ENCODE measurements around the gene BMP6.

BMP6 gene

GRCh38 chr6:7906741-7907140 lies 180.8 kb downstream of the BMP6 start:
- no peak for DNase-seq (ENCODE audit: low spot score)

DNA sequence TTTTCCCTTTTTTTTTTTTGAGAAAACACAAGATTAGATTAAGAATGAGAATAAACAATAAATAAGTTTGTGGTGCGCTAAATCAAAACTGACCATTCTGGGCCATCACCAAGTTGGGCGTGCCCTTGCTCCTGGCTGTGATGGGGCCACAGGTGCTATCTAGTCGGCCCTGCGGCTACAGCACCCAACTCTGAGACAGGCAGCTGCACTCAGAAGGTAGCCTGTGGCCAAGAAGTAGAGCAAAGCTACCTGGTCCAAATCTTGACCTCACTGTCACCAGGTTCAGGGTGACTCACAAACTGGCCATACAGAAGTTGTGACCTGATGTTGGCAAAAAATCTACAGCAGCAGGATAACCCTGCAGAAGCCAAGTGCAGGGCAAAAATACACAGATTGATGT lies 181.3 kb downstream of the BMP6 start:
- no peak for DNase-seq (ENCODE audit: low spot score)

- peak; percentile 62 for DNase-seq (ENCODE audit: low spot score)
Observed at GRCh38 chr6:7909323-7910276, 183.7 kb downstream of the BMP6 start.

DNA sequence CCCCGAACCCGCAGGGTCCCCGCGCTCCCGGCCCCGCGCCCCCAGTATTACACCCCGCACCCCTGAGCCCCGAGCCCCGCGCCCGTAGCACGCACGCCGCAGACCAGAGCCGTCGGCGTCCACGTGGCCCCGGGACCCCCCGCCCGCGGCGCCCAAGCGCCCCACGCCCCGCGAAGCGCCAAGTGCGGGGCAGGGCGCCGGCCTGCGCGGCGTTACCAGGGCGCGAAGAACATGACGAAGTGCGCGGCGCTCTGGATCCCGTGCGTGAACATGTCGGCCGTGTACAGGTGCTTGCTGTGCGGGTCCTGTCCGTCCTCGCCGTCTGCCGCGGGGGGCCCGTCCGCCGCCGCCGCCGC lies 184.4 kb downstream of the BMP6 start:
- DNase-seq (ENCODE audit: low spot score), result no peak

DNA sequence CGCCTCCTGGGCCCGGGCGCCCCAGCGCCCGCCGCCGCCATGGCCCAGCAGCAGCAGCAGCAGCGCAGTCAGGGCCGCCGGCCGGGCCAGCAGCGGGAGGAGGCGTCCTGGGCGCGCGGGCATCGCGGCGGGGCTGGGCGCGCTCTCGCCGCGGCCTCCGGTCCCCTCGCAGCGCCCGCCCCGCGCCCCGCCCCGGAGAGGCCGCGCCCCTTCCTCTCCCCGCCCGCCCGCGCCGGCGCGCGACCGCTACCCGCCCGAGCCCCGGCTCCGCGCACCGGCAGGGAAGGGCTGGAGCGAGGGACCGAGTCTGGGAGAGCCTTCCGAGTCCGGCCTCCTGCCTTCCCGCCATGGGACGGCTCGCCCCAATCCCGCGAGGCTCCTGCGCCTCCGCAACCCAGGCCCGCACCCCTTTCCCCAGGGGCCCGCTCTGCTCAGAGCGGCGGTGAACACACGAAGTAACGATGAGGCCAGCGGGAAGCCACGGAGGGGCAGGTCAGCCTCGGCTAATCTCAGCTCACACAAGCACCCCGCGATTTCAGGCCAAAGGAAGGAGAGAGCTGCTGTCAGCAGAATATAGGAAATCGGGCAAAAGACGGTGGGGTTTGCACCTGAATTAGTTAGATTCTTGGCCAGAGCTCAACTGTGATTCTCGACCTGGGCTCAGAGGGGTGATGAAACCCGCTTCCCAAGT lies 184.9 kb downstream of the BMP6 start, which contains the start of gene TXNDC5:
TXNDC5 (minus strand) TSS at position 135 of the 691 bp plus-strand sequence; CDS start at position 123, 12 bp downstream.
- DNase-seq (ENCODE audit: low spot score), result peak; percentile 72

GRCh38 chr6:7911345-7911725 lies 185.4 kb downstream of the BMP6 start:
- no peak for DNase-seq (ENCODE audit: low spot score)

- DNase-seq (ENCODE audit: low spot score), result no peak
Observed at GRCh38 chr6:7912024-7912423, 186.1 kb downstream of the BMP6 start.

- DNase-seq (ENCODE audit: low spot score), result no peak
Observed at GRCh38 chr6:7912736-7913517, 187.0 kb downstream of the BMP6 start.

DNA sequence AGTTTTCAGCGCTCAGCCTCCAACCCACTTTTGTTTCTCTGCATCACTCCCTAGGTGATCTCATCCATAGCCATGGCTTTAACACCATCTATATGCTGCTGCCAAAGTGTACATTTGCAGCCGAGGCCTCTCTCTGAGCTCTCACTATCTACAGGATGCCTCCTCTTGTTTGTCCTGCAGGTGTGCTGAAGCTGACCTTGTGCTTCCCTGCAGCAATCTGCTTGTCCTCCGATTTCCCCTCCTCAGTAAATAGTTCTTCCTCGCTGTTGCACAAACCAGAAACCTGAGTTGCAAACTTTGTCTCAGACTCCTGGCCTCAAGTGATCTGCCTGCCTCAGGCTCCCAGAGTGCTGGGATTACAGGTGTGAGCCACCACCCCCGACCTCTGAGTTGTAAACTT lies 188.4 kb downstream of the BMP6 start:
- DNase-seq (ENCODE audit: low spot score), result no peak

- DNase-seq (ENCODE audit: low spot score), result no peak
Observed at GRCh38 chr6:7914991-7915789, 189.3 kb downstream of the BMP6 start.

DNA sequence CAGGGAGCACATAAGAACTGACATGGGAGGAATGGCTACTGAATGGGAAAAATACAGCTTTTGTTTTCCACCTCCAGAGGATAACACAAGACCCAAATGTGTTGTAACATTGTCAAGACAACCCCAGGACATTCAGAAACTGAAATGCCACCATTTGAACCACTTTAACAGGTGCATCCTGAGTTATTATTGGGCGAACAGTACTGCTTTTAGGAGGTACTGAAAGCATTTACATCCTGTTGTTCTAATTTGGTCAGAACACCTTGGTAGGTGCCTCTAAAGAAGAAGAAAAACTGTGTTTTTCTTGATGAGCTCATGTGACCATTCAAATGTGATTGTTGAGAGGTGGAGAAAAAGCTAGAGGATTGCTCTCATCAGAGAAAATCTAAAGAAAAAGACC lies 191.1 kb downstream of the BMP6 start:
- no peak for DNase-seq (ENCODE audit: low spot score)

GRCh38 chr6:7917729-7918128 lies 191.8 kb downstream of the BMP6 start:
- DNase-seq (ENCODE audit: low spot score), result no peak

GRCh38 chr6:7918403-7918802 lies 192.5 kb downstream of the BMP6 start:
- DNase-seq (ENCODE audit: low spot score), result no peak

DNA sequence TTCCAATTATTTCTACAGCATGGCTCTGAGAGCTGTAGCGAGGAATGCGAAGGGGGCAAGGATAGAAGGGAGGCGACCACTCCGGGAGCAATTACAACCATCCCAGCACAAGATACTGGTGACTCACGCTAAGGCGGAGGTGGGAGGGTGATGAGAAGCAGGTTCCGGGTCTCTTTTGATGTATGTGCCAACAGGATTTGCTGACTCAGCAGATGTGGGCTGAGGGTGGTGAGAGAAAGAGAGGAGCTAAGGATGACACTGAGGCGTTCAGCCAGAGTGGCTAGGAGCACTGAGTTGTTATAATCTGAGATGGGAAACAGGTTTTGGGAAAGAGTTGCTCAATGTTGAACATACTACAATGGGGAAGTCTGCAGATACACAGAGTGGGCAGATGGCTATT lies 194.0 kb downstream of the BMP6 start:
- no peak for DNase-seq (ENCODE audit: low spot score)

DNA sequence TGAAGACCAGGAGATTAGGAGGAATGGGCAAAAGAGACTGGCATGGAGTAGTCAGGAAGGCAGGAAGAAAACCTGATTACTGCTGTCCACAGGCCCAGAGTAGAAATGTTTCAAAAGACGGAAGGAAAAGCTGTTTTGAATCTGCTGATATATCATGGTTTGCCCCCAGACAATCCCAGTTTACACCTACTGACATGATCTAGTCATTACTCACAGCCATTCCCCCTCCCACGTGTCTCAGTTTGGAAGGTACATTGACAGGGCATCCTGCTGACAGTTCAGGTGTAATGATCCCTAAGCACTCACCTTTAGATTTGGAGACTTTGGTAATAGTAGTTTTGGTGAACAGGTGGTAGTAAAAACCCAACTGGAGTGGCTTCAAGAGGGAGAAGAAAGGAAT lies 194.5 kb downstream of the BMP6 start:
- no peak for DNase-seq (ENCODE audit: low spot score)

DNA sequence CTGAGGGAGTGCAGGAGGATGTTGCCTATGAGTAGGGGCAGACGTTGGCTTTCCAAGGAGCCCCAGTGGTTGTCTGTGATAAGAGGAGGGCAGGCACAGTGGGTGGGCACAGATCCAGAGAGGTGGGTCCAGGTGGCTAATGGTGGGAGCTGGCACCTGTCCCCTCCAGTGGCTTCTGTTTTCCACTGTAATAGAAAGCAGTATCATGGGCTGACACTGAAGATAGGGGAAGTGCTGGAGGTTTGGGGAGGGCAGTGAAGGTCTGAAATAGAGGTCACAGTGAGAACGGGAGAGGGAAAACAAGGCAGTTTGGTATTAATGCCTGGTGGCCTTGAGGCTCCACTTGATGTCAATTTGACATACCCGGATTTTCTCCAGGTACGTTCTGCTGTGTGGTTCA lies 195.1 kb downstream of the BMP6 start:
- DNase-seq (ENCODE audit: low spot score), result no peak

DNA sequence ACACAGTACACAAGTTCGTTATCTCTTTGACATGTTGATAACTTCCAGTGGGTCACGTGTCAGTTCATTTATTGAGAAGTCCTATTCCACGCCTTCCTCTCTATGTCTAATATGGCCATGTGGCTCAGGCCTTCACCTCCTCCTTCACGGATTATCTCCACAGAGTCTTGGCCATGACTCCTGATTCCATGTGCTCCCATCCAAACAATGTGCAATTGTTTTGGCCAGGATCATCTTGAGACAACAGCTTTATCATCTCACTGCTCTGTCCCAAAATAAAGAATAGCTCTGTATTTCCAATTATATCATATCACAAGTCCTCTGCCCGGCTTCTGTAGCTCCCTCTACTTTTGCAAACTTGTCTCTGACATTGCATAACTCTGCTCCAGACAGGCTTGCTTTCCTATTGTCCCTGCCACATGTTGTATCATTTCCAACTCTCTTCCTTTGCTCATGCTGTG lies 195.8 kb downstream of the BMP6 start:
- DNase-seq (ENCODE audit: low spot score), result no peak

DNA sequence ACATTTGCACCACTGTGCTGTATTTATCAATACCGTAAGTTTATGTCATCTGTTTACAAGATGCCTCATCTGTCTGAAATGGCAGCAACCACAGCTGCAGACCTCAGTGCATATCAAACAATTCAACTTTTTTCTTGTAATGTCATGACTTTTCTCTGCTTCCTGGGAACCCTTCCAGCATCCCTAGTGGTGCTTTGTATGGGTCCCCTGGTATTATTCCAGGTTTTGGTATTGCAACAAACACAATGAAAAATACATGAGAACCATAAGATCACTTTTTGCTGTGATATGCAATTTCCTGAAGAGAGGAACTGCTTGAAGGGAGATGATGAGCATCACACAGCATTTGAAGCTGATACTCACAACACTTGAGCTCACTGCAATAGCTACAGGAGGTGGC lies 196.7 kb downstream of the BMP6 start:
- no peak for DNase-seq (ENCODE audit: low spot score)

DNA sequence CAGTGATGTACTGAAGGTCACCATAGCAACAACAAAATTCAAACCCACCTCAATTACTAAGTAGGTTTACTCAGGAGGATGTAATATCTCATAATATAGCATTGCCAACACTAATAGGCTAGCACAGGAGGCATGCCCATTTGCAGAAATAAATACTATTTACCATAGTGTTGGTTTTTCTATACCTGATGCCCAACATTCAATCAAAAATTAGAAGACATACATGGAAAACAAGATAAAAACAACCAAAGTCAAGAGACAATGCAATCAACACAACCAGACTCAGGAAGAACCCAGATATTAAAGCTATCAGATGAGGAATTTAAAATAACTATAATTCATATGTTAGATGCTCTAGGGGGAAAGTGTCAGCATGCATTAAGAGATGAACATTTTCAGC lies 199.0 kb downstream of the BMP6 start:
- no peak for DNase-seq (ENCODE audit: low spot score)
